ENCODE results near the gene TINAGL1.

The TINAGL1 gene

DNA sequence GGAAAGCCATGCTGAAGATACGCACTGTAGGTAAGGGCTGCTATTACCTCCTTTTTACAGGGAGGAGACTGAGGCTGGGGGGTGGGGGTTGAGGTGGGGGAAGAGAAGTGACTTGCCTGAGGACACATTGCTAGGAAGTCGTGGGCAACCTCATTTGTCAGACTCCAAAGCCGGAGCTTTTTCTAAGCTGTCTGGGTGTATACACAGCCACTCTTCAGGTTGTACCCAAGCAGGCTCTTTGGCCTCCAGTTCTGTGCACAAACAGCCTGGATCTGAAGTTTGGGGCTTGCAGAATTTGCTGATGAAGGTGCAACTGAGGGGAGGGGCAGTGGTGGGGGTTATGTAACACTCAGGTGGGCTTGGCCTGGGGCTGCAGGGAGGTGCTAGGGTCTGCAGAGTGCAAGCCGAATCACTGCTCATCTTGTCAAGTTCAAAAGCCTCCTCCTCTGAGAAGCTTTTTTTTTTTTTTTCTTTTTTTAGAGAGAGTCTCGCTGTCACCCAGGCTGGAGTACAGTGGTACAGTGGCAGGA lies 16.9 kb downstream of the TINAGL1 start:
- ChIA-PET POLR2A (ENCODE audit: low non-redundant PET) (no interaction called here), CTCF (interaction anchor here (0.5 to 1.8 kb wide), 7 partner anchors 9 to 814 kb away, joined by 3 to 7 read pairs (median 4); no protein-coding TSS in a partner anchor)
- TF ChIP-seq, protein P1, sequence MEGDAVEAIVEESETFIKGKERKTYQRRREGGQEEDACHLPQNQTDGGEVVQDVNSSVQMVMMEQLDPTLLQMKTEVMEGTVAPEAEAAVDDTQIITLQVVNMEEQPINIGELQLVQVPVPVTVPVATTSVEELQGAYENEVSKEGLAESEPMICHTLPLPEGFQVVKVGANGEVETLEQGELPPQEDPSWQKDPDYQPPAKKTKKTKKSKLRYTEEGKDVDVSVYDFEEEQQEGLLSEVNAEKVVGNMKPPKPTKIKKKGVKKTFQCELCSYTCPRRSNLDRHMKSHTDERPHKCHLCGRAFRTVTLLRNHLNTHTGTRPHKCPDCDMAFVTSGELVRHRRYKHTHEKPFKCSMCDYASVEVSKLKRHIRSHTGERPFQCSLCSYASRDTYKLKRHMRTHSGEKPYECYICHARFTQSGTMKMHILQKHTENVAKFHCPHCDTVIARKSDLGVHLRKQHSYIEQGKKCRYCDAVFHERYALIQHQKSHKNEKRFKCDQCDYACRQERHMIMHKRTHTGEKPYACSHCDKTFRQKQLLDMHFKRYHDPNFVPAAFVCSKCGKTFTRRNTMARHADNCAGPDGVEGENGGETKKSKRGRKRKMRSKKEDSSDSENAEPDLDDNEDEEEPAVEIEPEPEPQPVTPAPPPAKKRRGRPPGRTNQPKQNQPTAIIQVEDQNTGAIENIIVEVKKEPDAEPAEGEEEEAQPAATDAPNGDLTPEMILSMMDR (conservative IDR thresholded peaks at IDR 0.05; ENCODE audit: low read depth): no peak
- DNase-seq (ENCODE audit: low spot score): no peak
- H3K27ac ChIP-seq: no peak overlapping the region

DNA sequence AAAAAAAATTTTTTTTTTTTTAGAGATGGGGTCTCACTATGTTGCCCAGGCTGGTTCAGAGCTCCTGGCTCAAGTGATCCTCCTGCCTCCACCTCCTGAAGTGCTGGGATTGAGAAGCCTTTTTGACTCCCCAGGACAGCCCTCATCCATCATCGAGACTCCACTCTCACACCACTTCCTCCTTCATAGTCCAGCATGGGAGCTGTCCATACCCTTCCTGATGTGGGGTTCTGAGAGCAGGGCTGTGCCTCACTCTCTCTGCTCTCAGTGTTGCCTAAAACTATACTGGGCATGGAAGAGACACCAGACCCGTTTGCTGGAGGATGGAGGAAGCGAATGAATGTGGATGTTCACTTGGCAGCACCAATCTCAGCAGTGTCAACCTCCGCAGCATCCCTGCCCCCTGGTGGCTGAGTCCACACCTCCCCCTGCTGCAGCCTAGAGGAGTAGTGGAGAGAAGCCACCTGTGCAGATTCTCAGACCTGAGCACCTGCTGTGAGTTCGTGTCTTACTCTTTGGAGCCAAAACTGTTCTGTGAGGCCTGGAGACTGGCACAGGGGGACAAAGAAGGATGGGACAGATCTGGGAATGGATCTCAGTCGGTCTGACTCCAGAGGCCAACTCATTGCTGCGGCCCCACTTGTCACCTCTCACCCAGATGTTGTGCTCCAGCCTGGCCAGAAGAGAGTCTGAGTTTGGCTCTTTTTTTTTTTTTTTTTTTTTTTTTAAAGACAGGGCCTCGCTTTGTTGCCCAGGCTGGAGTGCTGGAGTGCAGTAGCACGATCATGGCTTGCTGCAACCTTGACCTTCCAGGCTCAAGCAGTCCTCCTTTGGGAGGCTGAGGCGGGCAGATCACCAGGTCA lies 17.7 kb downstream of the TINAGL1 start:
- ChIA-PET POLR2A (ENCODE audit: low non-redundant PET) (no interaction called here), CTCF (interaction anchor here (0.5 to 1.4 kb wide), 5 partner anchors 10 to 95 kb away, joined by 3 to 7 read pairs (median 4); no protein-coding TSS in a partner anchor)
- DNase-seq (ENCODE audit: low spot score): peak; percentile 69
- H3K27ac ChIP-seq: no peak overlapping the region
- TF ChIP-seq, protein P1 (conservative IDR thresholded peaks at IDR 0.05; ENCODE audit: low read depth): peak; percentile 81

- H3K27ac ChIP-seq: no peak overlapping the region
- TF ChIP-seq, protein P1 (conservative IDR thresholded peaks at IDR 0.05; ENCODE audit: low read depth): no peak
- ChIA-PET CTCF (interaction anchor here (1.1 kb wide), 1 partner anchor 201 kb away, joined by 3 read pairs; no protein-coding TSS in a partner anchor), POLR2A (ENCODE audit: low non-redundant PET) (no interaction called here)
- no peak for DNase-seq (ENCODE audit: low spot score)
These were observed 19.8 kb downstream of the TINAGL1 start for GRCh38 chr1:31595836-31596736.

- CTCF ChIA-PET: interaction anchor here (0.7 to 1.1 kb wide), 2 partner anchors 18 to 202 kb away, joined by 3 to 5 read pairs; no protein-coding TSS in a partner anchor
- no peak for DNase-seq (ENCODE audit: low spot score)
- H3K27ac ChIP-seq: no peak overlapping the region
- POLR2A ChIA-PET (ENCODE audit: low non-redundant PET): no interaction called here
- TF ChIP-seq, protein P1 (conservative IDR thresholded peaks at IDR 0.05; ENCODE audit: low read depth): no peak
These were observed 20.4 kb downstream of the TINAGL1 start for GRCh38 chr1:31596737-31597097.

- TF ChIP-seq, protein P1 (conservative IDR thresholded peaks at IDR 0.05; ENCODE audit: low read depth): no peak
- ChIA-PET CTCF (no interaction called here), POLR2A (ENCODE audit: low non-redundant PET) (no interaction called here)
- DNase-seq (ENCODE audit: low spot score): no peak
- H3K27ac ChIP-seq: no peak overlapping the region
These were observed 22.7 kb downstream of the TINAGL1 start for GRCh38 chr1:31598980-31599379.

DNA sequence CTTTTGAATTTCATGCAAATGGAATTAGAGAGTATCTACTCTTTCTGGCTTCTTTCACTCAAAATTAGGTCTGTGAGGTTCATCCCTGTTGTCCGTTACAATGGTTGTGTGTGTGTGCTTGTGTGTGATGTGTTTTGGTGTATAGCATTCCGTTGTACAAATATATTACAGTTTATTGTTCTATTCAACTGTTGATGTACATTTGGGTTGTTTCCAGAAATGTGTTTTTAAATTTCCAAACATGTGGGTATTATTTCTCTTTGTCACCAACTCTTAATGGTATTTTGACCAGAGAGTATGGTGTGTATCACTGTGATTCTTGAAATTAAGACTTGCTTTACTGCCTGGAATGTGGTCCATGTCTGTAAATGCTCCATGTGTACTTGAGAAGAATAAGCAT lies 24.3 kb downstream of the TINAGL1 start:
- ChIA-PET CTCF (interaction anchor here (0.5 kb wide), 1 partner anchor 38 kb away, joined by 3 read pairs; no protein-coding TSS in a partner anchor), POLR2A (ENCODE audit: low non-redundant PET) (no interaction called here)
- no peak overlapping the region for H3K27ac ChIP-seq
- DNase-seq (ENCODE audit: low spot score): no peak
- TF ChIP-seq, protein P1 (conservative IDR thresholded peaks at IDR 0.05; ENCODE audit: low read depth): no peak

All from RWPE1 (cell line).